DMS53 treated with DMSO at 0.1 percent for 48 hours (cell line): ENCODE results near the gene IFI30.
A peak's percentile ranks its signal among the peaks of the same experiment; 100 is the strongest.
"Not testable (repeated sequence)": the region's sequence is repeated elsewhere in the genome, so short reads cannot be mapped to it uniquely, and the experiment has no call there.

Experiments used
- DNase-seq: peaks from one replicate; lab custom pipeline; 2025; ENCODE audit not compliant: unreplicated experiment; lab: John Stamatoyannopoulos, UW

The IFI30 gene

GRCh38 chr19:18152442-18152816 lies 21.2 kb upstream of the IFI30 start:
- DNase-seq, result peak; percentile 82

DNA sequence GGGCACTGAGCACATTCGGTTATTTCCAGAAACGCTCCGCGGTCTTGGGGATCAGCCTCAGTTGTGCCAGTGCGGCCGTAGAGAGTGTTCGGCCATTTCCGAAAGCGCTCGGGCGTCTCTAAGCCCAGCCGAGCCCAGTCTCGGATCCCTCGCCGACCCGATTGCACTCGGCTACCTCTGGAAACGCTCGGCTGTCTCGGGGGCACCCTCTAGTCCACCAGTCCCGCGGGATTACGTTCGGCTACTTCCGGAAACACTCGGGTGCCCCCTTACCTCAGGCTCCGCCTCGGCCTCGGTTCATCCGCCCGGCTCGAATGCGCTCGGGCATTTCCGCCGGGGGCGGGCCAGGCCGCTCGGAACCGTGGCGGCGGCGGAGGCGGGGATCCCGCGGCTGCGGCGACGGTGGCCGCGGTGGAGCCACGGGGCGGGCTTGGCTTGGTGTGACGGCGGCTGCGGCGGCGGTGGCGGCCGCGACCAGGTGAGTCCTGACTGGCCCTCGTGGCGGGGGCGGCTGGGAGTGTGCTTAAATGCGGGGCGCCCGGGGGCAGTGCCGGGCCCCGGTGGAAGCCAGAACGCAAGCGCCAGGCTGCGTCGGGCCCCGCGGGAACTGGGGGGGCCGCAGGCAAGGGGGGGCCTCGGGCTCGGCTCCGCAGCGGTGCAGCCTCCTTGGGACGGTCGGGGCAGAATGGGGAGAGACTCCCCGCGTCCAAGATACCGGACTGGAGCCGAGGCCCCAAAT lies 20.6 kb upstream of the IFI30 start, which contains the start of gene PIK3R2:
TSS of gene PIK3R2 (plus strand) at position 347 of the 739 bp plus-strand sequence. CDS start 2,717 bp downstream, outside the sequence.
- peak; percentile 95 for DNase-seq

- DNase-seq, result no peak
Observed at GRCh38 chr19:18153556-18154134, 20.0 kb upstream of the IFI30 start.

DNA sequence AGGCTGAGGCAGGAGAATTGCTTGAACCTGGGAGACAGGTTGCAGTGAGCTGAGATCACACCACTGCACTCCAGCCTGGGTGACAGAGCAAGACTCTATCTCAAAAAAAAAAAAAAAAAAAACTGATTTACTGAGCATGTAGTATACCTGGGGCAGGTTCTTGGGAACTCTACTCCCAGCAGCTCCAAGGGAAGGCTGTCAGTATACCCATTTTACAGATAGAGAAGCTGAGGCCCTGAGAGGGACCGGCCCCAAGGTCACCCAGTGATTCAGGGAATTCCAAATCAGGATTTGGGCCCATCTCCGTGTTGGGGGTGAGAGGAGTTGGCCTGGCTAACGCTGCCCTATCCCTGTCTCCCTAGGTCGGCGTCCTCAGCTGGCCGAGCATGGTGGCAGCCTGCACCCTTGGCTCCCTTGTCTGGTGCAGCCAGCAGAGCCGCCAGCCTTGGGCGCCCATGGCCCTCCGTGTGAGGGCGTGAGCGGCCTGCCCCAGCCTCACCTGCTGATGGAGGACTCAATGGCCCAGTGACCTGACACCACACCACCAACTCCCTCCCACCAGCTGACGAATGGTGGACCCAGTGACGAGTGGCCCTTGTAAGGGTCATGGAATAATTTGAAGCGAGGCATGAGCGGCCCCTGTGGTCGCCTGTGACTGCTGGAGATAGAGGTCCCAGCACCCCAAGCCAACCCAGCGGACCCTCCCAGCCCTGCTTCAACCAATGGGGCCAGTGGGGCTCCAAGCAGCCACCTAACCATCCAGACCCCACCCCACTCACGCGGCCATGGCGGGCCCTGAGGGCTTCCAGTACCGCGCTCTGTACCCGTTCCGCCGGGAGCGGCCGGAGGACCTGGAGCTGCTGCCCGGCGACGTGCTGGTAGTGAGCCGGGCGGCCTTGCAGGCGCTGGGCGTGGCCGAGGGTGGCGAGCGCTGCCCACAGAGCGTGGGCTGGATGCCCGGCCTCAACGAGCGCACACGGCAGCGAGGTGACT lies 18.2 kb upstream of the IFI30 start:
- no peak for DNase-seq

DNA sequence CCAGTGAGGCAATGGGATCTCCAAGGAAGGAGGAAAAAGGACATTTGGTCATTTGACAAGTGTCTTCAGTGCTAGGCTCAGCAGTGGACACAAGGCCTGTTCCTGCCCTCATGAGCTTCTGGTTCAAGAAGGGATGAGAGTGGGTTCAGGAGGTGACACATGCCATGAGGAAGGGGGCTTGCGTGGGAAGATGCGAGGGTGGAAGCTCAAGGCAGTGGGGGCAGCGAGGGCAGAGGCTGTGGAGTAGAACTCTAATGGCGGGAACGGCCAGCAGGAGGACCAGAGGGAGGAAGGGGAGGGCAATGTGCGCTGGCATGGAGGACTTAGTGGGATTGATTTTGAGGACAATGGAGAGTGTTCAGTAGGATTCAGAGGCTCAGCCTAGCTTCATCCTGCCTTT lies 17.3 kb upstream of the IFI30 start:
- no peak for DNase-seq

GRCh38 chr19:18156841-18157464 lies 16.7 kb upstream of the IFI30 start:
- peak; percentile 77 for DNase-seq

DNA sequence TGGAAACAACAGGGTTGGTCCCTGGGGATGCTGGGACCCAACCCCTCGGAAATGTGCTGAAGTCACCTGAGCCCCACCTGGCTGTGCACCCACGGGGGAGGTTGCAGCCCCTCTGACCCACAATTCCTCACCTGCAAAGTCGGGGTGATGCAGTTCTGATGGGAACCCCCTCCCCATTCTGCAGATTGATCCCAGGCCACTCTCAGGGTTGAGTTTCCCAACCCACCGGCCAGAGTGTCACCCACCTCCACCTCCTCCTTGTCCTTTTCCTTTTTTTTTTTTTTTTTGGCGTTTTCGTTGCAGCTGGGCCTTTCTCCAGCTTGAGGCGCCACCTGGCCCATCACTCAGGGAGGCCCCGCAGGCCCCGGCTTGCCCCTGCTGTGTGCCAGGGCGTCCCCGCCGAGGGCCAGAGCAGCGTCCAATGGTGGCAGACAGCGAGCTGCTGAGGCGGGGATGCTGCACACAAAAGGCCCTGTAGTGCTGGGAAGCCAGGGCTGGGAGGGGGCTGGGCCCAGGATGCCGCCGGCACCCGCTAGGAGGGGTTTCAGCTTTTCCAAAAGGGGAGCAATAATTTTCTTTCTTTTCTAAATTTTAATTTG lies 16.0 kb upstream of the IFI30 start:
- peak; percentile 52 for DNase-seq

DNA sequence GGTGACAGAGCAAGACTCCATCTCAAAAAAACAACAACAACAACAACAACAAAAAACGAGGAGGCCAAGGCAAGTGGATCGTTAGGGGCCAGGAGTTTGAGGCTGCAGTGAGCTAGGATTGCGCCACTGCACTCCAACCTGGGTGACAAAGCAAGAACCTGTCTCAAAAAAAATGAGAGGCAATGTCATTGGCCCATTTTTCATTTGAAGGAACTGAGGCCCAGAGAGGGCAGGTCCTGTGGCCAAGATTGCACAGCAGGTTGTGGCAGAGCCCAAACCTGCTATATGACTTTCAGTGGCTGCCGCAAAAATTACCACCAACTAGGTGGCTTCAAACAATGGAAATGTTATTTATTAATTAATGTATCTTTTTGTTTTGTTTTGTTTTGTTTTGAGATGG lies 15.1 kb upstream of the IFI30 start:
- DNase-seq, result no peak

DNA sequence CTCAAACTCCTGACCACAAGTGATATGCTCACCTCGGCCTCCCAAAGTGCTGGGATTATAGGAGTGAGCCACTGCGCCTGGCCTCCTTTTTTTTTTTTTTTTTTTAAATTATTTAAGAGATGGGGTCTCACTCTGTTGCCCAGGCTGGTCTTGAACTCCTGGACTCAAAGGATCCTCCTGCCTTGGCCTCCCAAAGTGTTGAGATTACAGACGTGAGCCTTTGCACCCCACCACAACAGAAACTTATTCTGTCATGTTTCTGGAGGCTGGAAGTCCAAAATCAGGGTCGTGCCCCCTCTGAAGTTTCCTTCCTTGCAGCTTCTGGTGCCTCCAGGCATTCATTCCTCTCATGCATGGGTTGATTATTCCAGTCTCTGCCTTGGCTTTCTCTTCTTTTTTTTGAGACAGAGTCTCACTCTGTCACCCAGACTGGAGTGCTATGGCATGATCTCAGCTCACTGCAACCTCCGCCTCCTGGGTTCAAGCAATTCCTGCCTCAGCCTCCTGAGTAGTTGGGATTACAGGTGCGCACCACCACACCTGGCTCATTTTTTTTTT lies 14.5 kb upstream of the IFI30 start:
- not testable (repeated sequence) for DNase-seq

GRCh38 chr19:18159810-18160209 lies 13.8 kb upstream of the IFI30 start:
- DNase-seq, result no peak

GRCh38 chr19:18160493-18160970 lies 13.1 kb upstream of the IFI30 start:
- no peak for DNase-seq

DNA sequence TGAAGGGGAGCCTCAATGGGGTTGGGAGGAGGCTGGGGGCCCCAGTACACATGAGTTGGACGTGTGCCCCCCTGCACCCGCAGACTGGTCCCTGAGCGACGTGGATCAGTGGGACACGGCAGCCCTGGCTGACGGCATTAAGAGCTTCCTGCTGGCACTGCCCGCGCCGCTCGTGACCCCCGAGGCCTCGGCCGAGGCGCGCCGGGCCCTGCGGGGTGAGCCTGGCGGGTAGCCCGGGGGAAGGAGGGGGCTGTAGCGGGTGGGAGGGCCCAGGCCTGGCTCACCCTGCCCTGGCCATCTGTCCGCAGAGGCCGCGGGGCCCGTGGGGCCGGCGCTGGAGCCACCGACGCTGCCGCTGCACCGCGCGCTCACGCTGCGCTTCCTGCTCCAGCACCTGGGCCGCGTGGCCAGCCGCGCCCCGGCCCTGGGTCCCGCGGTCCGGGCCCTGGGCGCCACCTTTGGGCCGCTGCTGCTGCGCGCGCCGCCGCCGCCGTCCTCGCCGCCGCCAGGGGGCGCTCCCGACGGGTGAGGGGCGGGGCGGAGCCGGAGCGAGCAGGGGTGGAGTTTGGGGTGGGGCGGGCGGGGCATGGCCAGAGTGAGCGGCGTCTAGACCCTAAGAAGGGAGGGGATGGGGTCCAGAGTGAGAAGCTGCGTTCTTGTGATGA lies 12.5 kb upstream of the IFI30 start:
- DNase-seq, result no peak

GRCh38 chr19:18161636-18162002 lies 12.0 kb upstream of the IFI30 start:
- no peak for DNase-seq

GRCh38 chr19:18164072-18164471 lies 9.5 kb upstream of the IFI30 start:
- no peak for DNase-seq

DNA sequence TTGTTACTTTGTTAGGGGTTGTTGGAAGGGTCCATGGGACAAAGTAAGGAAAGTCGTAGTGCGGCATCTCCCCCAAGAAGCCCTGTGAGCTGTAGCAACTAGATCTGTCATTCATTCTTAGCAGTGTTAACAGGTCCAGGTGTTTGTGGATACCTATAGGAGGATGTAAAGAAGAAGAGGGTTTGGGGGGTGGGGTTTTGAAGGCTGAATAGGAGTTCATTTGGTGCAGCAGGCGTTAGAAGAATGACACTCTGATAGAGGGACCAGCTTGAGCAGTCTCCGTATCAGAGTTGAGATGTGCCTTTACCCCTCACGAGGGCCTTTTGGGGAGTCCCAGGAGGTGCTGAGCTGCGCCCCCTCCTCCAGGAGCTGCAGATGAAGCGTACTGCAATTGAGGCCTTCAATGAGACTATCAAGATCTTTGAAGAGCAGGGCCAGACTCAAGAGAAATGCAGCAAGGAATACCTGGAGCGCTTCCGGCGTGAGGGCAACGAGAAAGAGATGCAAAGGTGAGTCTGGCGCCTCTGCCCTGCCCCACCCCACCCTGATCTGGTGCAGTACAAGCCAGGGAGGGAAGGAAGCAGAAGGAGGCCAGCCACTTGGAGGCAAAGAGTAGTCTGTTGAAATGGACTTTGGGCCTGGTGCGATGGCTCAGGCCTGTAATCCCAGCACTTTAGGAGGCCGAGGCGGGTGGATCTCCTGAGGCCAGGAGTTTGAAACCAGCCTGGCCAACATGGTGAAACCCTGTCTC lies 7.6 kb upstream of the IFI30 start:
- DNase-seq, result no peak

DNA sequence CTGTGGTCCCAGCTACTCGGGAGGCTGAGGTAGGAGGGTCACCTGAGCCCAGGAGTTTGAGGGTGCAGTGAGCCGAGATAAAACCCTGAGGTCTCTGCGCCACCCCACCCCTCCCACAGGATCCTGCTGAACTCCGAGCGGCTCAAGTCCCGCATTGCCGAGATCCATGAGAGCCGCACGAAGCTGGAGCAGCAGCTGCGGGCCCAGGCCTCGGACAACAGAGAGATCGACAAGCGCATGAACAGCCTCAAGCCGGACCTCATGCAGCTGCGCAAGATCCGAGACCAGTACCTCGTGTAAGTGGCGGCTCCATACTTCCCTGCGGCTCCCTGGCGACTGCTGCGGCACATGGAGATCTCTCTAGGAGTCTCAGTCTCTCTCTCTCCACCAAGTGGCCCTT lies 6.6 kb upstream of the IFI30 start:
- DNase-seq, result no peak

- no peak for DNase-seq
Observed at GRCh38 chr19:18167975-18168645, 5.5 kb upstream of the IFI30 start.

- DNase-seq, result no peak
Observed at GRCh38 chr19:18168673-18169381, 4.8 kb upstream of the IFI30 start.
